DMS114 treated with DMSO at 0.1 percent for 48 hours (cell line): ENCODE data around the gene OPRD1.
A peak's percentile ranks its signal among the peaks of the same experiment; 100 is the strongest.

ENCODE experiments used
- DNase-seq: peaks from one replicate; lab custom pipeline; 2025; ENCODE audit not compliant: unreplicated experiment; lab: John Stamatoyannopoulos, UW

Gene OPRD1

GRCh38 chr1:28882009-28882628 lies 70.1 kb downstream of the OPRD1 start:
- peak; percentile 84 for DNase-seq

GRCh38 chr1:28883242-28883616 lies 71.3 kb downstream of the OPRD1 start:
- DNase-seq: no peak

- DNase-seq: no peak
Observed at GRCh38 chr1:28885472-28885877, 73.5 kb downstream of the OPRD1 start.

GRCh38 chr1:28885977-28886730 lies 74.2 kb downstream of the OPRD1 start:
- DNase-seq: no peak

- DNase-seq: peak; percentile 18
Observed at GRCh38 chr1:28886731-28887418, 74.9 kb downstream of the OPRD1 start.

- no peak for DNase-seq
Observed at GRCh38 chr1:28887419-28887834, 75.5 kb downstream of the OPRD1 start.

GRCh38 chr1:28887835-28888682 lies 76.1 kb downstream of the OPRD1 start:
- DNase-seq: no peak

- no peak for DNase-seq
Observed at GRCh38 chr1:28888915-28889314, 76.9 kb downstream of the OPRD1 start.

- DNase-seq: no peak
Observed at GRCh38 chr1:28889357-28889756, 77.4 kb downstream of the OPRD1 start.

- no peak for DNase-seq
Observed at GRCh38 chr1:28890435-28890834, 78.5 kb downstream of the OPRD1 start.

GRCh38 chr1:28890836-28891235 lies 78.9 kb downstream of the OPRD1 start:
- no peak for DNase-seq

GRCh38 chr1:28891256-28891655 lies 79.3 kb downstream of the OPRD1 start:
- no peak for DNase-seq

- no peak for DNase-seq
Observed at GRCh38 chr1:28893403-28894102, 81.6 kb downstream of the OPRD1 start.

GRCh38 chr1:28894785-28895184 lies 82.8 kb downstream of the OPRD1 start:
- DNase-seq: no peak

GRCh38 chr1:28895896-28896608 lies 84.1 kb downstream of the OPRD1 start:
- no peak for DNase-seq

GRCh38 chr1:28896609-28896986 lies 84.6 kb downstream of the OPRD1 start:
- DNase-seq: no peak

- DNase-seq: no peak
Observed at GRCh38 chr1:28897789-28898188, 85.8 kb downstream of the OPRD1 start.

- DNase-seq: no peak
Observed at GRCh38 chr1:28898405-28898881, 86.5 kb downstream of the OPRD1 start.

- DNase-seq: no peak
Observed at GRCh38 chr1:28899267-28899666, 87.3 kb downstream of the OPRD1 start.

- DNase-seq: no peak
Observed at GRCh38 chr1:28900562-28900961, 88.6 kb downstream of the OPRD1 start.
